Measurements from ENCODE around the gene PTPRB.

GRCh38 chr12:70660620-70661219, 23.5 kb upstream of the PTPRB start:
- TF ChIP-seq, protein P1, sequence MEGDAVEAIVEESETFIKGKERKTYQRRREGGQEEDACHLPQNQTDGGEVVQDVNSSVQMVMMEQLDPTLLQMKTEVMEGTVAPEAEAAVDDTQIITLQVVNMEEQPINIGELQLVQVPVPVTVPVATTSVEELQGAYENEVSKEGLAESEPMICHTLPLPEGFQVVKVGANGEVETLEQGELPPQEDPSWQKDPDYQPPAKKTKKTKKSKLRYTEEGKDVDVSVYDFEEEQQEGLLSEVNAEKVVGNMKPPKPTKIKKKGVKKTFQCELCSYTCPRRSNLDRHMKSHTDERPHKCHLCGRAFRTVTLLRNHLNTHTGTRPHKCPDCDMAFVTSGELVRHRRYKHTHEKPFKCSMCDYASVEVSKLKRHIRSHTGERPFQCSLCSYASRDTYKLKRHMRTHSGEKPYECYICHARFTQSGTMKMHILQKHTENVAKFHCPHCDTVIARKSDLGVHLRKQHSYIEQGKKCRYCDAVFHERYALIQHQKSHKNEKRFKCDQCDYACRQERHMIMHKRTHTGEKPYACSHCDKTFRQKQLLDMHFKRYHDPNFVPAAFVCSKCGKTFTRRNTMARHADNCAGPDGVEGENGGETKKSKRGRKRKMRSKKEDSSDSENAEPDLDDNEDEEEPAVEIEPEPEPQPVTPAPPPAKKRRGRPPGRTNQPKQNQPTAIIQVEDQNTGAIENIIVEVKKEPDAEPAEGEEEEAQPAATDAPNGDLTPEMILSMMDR (IDR thresholded peaks at IDR 0.05 in 2 of 3, conservative IDR thresholded peaks at IDR 0.05 in 1 of 3; ENCODE audit: borderline replicate concordance in 1 of 3, insufficient read depth in 1 of 3, low read depth in 2 of 3, low read length in 2 of 3) = no peak
- TF ChIP-seq EZH2 (IDR thresholded peaks at IDR 0.05) (no peak), SP1 (IDR thresholded peaks at IDR 0.05; ENCODE audit: low read depth) (peak; percentile 37; the same call in 1 of the 2 replicates), CBX3 (IDR thresholded peaks at IDR 0.05; ENCODE audit: low read depth) (peak; percentile 73; the same call in 1 of the 2 replicates), TCF7L2 (IDR thresholded peaks at IDR 0.05; ENCODE audit: borderline replicate concordance, extremely low read depth, insufficient read depth, insufficient read length) (no peak), POLR2AphosphoS5 (IDR thresholded peaks at IDR 0.05; ENCODE audit: low read depth, low read length) (no peak), EZH2phosphoT487 (IDR thresholded peaks at IDR 0.05; ENCODE audit: borderline replicate concordance) (no peak), YY1 (IDR thresholded peaks at IDR 0.05; ENCODE audit: extremely low read depth, insufficient replicate concordance, low read depth, low read length) (no peak)
